H9 (cell line): ENCODE data around the gene DALRD3. TPM values are rescaled to one million over a fixed set of nuclear protein-coding genes. Genes with fewer than 3 reads are reported as not detected.
A peak's percentile ranks its signal among the peaks of the same experiment; 100 is the strongest.

Experiments
- DNase-seq: peaks from one replicate; pipeline ENCODE4 v3.0.0-alpha.2; 2017
- H2AFZ ChIP-seq: one replicate; pipeline ENCODE4 v1.6.1; 2013; ENCODE audit warnings: mild to moderate bottlenecking, low read length, control low read depth, moderate library complexity
- H2AK5ac ChIP-seq: 2 replicates; pipeline ENCODE4 v1.6.1; 2013; ENCODE audit warnings: low read length, control low read depth, mixed read lengths; ENCODE audit not compliant: insufficient read length
- H2BK120ac ChIP-seq: one replicate; pipeline ENCODE4 v1.6.1; 2013; ENCODE audit warnings: low read depth, mild to moderate bottlenecking, low read length, control low read depth, inconsistent platforms; ENCODE audit not compliant: poor library complexity, severe bottlenecking
- H2BK12ac ChIP-seq: 2 replicates; pipeline ENCODE4 v1.6.1; 2013; ENCODE audit warnings: low read length, control low read depth, mixed read lengths, low read depth; ENCODE audit not compliant: insufficient read length
- H2BK15ac ChIP-seq: 2 replicates; pipeline ENCODE4 v1.6.1; 2013; ENCODE audit warnings: low read depth, low read length, control low read depth
- H2BK20ac ChIP-seq: one replicate; pipeline ENCODE4 v1.6.1; 2013; ENCODE audit warnings: low read depth, mild to moderate bottlenecking, low read length, control low read depth, inconsistent platforms; ENCODE audit not compliant: poor library complexity, severe bottlenecking
- H2BK5ac ChIP-seq: 2 replicates; pipeline ENCODE4 v1.6.1; 2013; ENCODE audit warnings: low read length, control low read depth, mixed read lengths; ENCODE audit not compliant: insufficient read length
- H3K14ac ChIP-seq: 2 replicates; pipeline ENCODE4 v1.6.1; 2013; ENCODE audit warnings: low read length, control low read depth; ENCODE audit not compliant: insufficient read depth
- H3K18ac ChIP-seq: 2 replicates; pipeline ENCODE4 v1.6.1; 2013; ENCODE audit warnings: low read depth, mild to moderate bottlenecking, mixed read lengths, low read length, control low read depth; ENCODE audit not compliant: insufficient read length
- H3K23ac ChIP-seq: 2 replicates; pipeline ENCODE4 v1.6.1; 2013; ENCODE audit warnings: low read length, control low read depth, mixed read lengths, low read depth; ENCODE audit not compliant: insufficient read length
- H3K23me2 ChIP-seq: 2 replicates; pipeline ENCODE4 v1.6.1; 2013; ENCODE audit warnings: low read depth, mild to moderate bottlenecking, mixed read lengths, low read length, control low read depth; ENCODE audit not compliant: insufficient read length, poor library complexity, severe bottlenecking
- H3K27ac ChIP-seq: 2 replicates; pipeline ENCODE4 v1.5.1; 2013; ENCODE audit warnings: low read length, control low read depth, mixed read lengths, low read depth; ENCODE audit not compliant: insufficient read length
- H3K27me3 ChIP-seq: 2 replicates; pipeline ENCODE4 v1.6.1; 2013; ENCODE audit warnings: low read length, control low read depth, inconsistent platforms; ENCODE audit not compliant: insufficient read depth
- H3K4ac ChIP-seq: 2 replicates; pipeline ENCODE4 v1.6.1; 2013; ENCODE audit warnings: low read depth, mild to moderate bottlenecking, control low read depth, inconsistent platforms, low read length, moderate library complexity
- H3K4me1 ChIP-seq: 2 replicates; pipeline ENCODE4 v1.6.1; 2013; ENCODE audit warnings: low read length, control low read depth, inconsistent platforms; ENCODE audit not compliant: insufficient read depth
- H3K4me2 ChIP-seq: 2 replicates; pipeline ENCODE4 v1.6.1; 2013; ENCODE audit warnings: low read length, control low read depth, mixed read lengths; ENCODE audit not compliant: insufficient read length, insufficient read depth
- H3K56ac ChIP-seq: 2 replicates; pipeline ENCODE4 v1.6.1; 2013; ENCODE audit warnings: low read depth, mild to moderate bottlenecking, mixed read lengths, low read length, control low read depth; ENCODE audit not compliant: insufficient read length
- H3K79me1 ChIP-seq: 2 replicates; pipeline ENCODE4 v1.6.1; 2013; ENCODE audit warnings: low read depth, mild to moderate bottlenecking, moderate library complexity, low read length, control low read depth, inconsistent platforms; ENCODE audit not compliant: insufficient read depth, poor library complexity, severe bottlenecking
- H3K79me2 ChIP-seq: 2 replicates; pipeline ENCODE4 v1.6.1; 2013; ENCODE audit warnings: low read length, control low read depth, inconsistent platforms; ENCODE audit not compliant: insufficient read depth
- H3K9ac ChIP-seq: 2 replicates; pipeline ENCODE4 v1.6.1; 2013; ENCODE audit warnings: low read length, control low read depth, mixed read lengths; ENCODE audit not compliant: insufficient read length; ENCODE audit errors: extremely low read depth
- H3K9me3 ChIP-seq: one replicate; pipeline ENCODE4 v1.6.1; 2013; ENCODE audit warnings: low read depth, low read length, inconsistent platforms; ENCODE audit not compliant: control insufficient read depth
- H3T11ph ChIP-seq: one replicate; pipeline ENCODE4 v1.6.1; 2013; ENCODE audit warnings: mild to moderate bottlenecking, low read length, control low read depth, inconsistent platforms
- H4K20me1 ChIP-seq: one replicate; pipeline ENCODE4 v1.6.1; 2013; ENCODE audit not compliant: control insufficient read depth, insufficient read length, insufficient read depth
- H4K5ac ChIP-seq: 2 replicates; pipeline ENCODE4 v1.6.1; 2013; ENCODE audit warnings: low read depth, mild to moderate bottlenecking, mixed read lengths, low read length, control low read depth; ENCODE audit not compliant: insufficient read length
- H4K8ac ChIP-seq: replicated peaks from 2 replicates; pipeline ENCODE4 v1.6.1; 2013; ENCODE audit warnings: low read length, control low read depth, mixed read lengths, low read depth; ENCODE audit not compliant: insufficient read length
- H4K91ac ChIP-seq: 2 replicates; pipeline ENCODE4 v1.6.1; 2013; ENCODE audit warnings: low read depth, mild to moderate bottlenecking, moderate library complexity, mixed read lengths, low read length, control low read depth; ENCODE audit not compliant: insufficient read length
- H3K27ac Mint-ChIP-seq, 3 experiments: 2 replicates in 2 of 3; 3 replicates in 1 of 3; pipeline ENCODE4 v1.8.0; 2020 to 2021; ENCODE audit warnings: mixed read lengths in 3 of 3, mild to moderate bottlenecking in 1 of 3, moderate library complexity in 1 of 3
- H3K27me3 Mint-ChIP-seq: 2 replicates; pipeline ENCODE4 v1.8.0; 2021; ENCODE audit warnings: low read depth, mild to moderate bottlenecking, moderate library complexity, mixed read lengths
- H3K36me3 Mint-ChIP-seq, 3 experiments: 2 replicates in 2 of 3; 3 replicates in 1 of 3; pipeline ENCODE4 v1.8.0; 2020 to 2021; ENCODE audit warnings: low read depth in 3 of 3, mixed read lengths in 3 of 3; ENCODE audit not compliant: insufficient read depth in 1 of 3
- H3K4me1 Mint-ChIP-seq, 2 experiments: 2 replicates each; pipeline ENCODE4 v1.8.0; 2020; ENCODE audit warnings: mixed read lengths in 2 of 2
- H3K4me3 Mint-ChIP-seq, 2 experiments: 2 replicates in 1 of 2; 3 replicates in 1 of 2; pipeline ENCODE4 v1.8.0; 2020 to 2021; ENCODE audit warnings: mild to moderate bottlenecking in 2 of 2, mixed read lengths in 2 of 2, moderate library complexity in 1 of 2
- H3K9me3 Mint-ChIP-seq, 2 experiments: 2 replicates in 1 of 2; 3 replicates in 1 of 2; pipeline ENCODE4 v1.8.0; 2020; ENCODE audit warnings: mild to moderate bottlenecking in 2 of 2, mixed read lengths in 2 of 2, moderate library complexity in 1 of 2
- CTCF ChIP-seq: fragments of 200-600 bp; sonication (generic); conservative IDR thresholded peaks from 3 replicates; pipeline ENCODE4 v1.8.0; 2021; ENCODE audit warnings: antibody characterized with exemption, mild to moderate bottlenecking
- WGBS: extraction: QIAGEN DNeasy Blood & Tissue Kit; methylation state at CpG from one replicate; pipeline ENCODE4 v1.1.7; 2013; ENCODE audit warnings: missing lambda C conversion rate, low lambda C conversion rate, mixed read lengths; ENCODE audit not compliant: insufficient read length; ENCODE audit errors: extremely low coverage; 5-methylcytosine and 5-hydroxymethylcytosine counted together
- total RNA-seq: library from RNA; stranded (reverse); gene quantifications from 2 replicates; pipeline ENCODE4 v1.2.1, GENCODE V29; 2021

Gene DALRD3
- total RNA-seq, 1 experiment from 2014 or later = 32.3 TPM

GRCh38 chr3:49024449-49024848 is 6.1 kb upstream of the DALRD3 start:
- H4K8ac ChIP-seq = no peak overlapping the region
- Mint-ChIP-seq H3K4me3 (no peak overlapping the region), H3K36me3 (peaks cover 54 to 65% (median 62%) of the 10 kb centered on the region in 3 experiments)

More at GRCh38 chr3:49024449-49024848, 6.1 kb upstream of the DALRD3 start:
- no peak overlapping the region for H3K14ac ChIP-seq
- H2BK5ac ChIP-seq = no peak overlapping the region
- Mint-ChIP-seq H3K27ac (peak overlapping the region in 2 of 3 experiments; percentile 24 to 77; a peak in 1 of 7 replicates), H3K27me3 (no peaks in the 10 kb centered on the region; the same call in none of the 2 replicates), H3K4me1 (peaks cover 27 to 38% of the 10 kb centered on the region in 2 experiments), H3K9me3 (no peaks in the 10 kb centered on the region)
- H3K4me1 ChIP-seq = no peaks in the 10 kb centered on the region
- no peak overlapping the region for H4K5ac ChIP-seq
- no peak overlapping the region for H2BK12ac ChIP-seq
- H3K9me3 ChIP-seq = no peaks in the 10 kb centered on the region
- DNase-seq = no peak
- no peak overlapping the region for H2BK15ac ChIP-seq
- no peaks in the 10 kb centered on the region for H3K79me1 ChIP-seq
- peaks cover 9% of the 10 kb centered on the region for H4K20me1 ChIP-seq
- H3K18ac ChIP-seq = no peak overlapping the region
- no peak overlapping the region for H3K9ac ChIP-seq
- H2BK20ac ChIP-seq = no peak overlapping the region
- no peak for TF ChIP-seq CTCF
- no peak overlapping the region for H3K23ac ChIP-seq
- H2BK120ac ChIP-seq = no peak overlapping the region
- no peak overlapping the region for H3K4me2 ChIP-seq
- no peak overlapping the region for H3K4ac ChIP-seq
- no peak overlapping the region for H4K91ac ChIP-seq
- WGBS = no CpG with 5 or more reads among the region's 5 CpGs
- H3K79me2 ChIP-seq = no peaks in the 10 kb centered on the region
- peaks cover 19% of the 10 kb centered on the region for H3K23me2 ChIP-seq
- no peak overlapping the region for H3K56ac ChIP-seq
- H2AFZ ChIP-seq = no peak overlapping the region
- no peaks in the 10 kb centered on the region for H3K27me3 ChIP-seq
- no peak overlapping the region for H3T11ph ChIP-seq
- H2AK5ac ChIP-seq = no peak overlapping the region
- H3K27ac ChIP-seq = no peak overlapping the region
